ENCODE data around the gene FBXW7.

GRCh38 chr4:152398060-152398459 is 137.8 kb downstream of the FBXW7 start:
- TF ChIP-seq, protein P1, sequence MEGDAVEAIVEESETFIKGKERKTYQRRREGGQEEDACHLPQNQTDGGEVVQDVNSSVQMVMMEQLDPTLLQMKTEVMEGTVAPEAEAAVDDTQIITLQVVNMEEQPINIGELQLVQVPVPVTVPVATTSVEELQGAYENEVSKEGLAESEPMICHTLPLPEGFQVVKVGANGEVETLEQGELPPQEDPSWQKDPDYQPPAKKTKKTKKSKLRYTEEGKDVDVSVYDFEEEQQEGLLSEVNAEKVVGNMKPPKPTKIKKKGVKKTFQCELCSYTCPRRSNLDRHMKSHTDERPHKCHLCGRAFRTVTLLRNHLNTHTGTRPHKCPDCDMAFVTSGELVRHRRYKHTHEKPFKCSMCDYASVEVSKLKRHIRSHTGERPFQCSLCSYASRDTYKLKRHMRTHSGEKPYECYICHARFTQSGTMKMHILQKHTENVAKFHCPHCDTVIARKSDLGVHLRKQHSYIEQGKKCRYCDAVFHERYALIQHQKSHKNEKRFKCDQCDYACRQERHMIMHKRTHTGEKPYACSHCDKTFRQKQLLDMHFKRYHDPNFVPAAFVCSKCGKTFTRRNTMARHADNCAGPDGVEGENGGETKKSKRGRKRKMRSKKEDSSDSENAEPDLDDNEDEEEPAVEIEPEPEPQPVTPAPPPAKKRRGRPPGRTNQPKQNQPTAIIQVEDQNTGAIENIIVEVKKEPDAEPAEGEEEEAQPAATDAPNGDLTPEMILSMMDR (conservative IDR thresholded peaks at IDR 0.05 in 1 of 2, IDR thresholded peaks at IDR 0.05 in 1 of 2; ENCODE audit: low read depth in 1 of 2, low read length in 2 of 2): peak in 1 of 2 donors; percentile 43
- TF ChIP-seq EZH2 (IDR thresholded peaks at IDR 0.05; ENCODE audit: low read length, missing control alignments): no peak
